ENCODE results near the gene POLR1C.
A peak's percentile ranks its signal among the peaks of the same experiment; 100 is the strongest.

Gene POLR1C

GRCh38 chr6:43494321-43494720 lies 22.6 kb upstream of the POLR1C start:
- POLR2A ChIA-PET = interaction anchor here (0.6 to 1.9 kb wide), 4 partner anchors 12 to 259 kb away, joined by 3 to 4 read pairs (median 3); no protein-coding TSS in a partner anchor
- H3K36me3 ChIP-seq (ENCODE audit: control insufficient read depth in 2 of 2, insufficient read depth in 1 of 2, low read length in 2 of 2) = peaks cover 9 to 45% of the 10 kb centered on the region in 2 experiments; a peak in 2 of 3 replicates
- CTCF ChIA-PET = interaction anchor here (0.5 to 11.2 kb wide), 11 partner anchors 7 to 593 kb away, joined by 3 to 142 read pairs (median 5); partner anchors contain the start of genes ABCC10 and LRRC73
- H3K27ac ChIP-seq (ENCODE audit: extremely low read depth, low read depth, low read length) = no peak overlapping the region
- TF ChIP-seq KLF16 (tag by site-specific recombination; IDR thresholded peaks at IDR 0.05) (no peak), ZNF335 (tag by site-specific recombination; conservative IDR thresholded peaks at IDR 0.05) (no peak), ZNF302 (tag by site-specific recombination; IDR thresholded peaks at IDR 0.05; ENCODE audit: low read depth) (no peak), ZNF785 (tag by site-specific recombination; IDR thresholded peaks at IDR 0.05) (no peak), SETDB1 (IDR thresholded peaks at IDR 0.05; ENCODE audit: insufficient read length, low read length) (no peak), SCRT1 (tag by site-specific recombination; IDR thresholded peaks at IDR 0.05; ENCODE audit: borderline replicate concordance) (no peak), ZNF311 (tag by site-specific recombination; IDR thresholded peaks at IDR 0.05; ENCODE audit: borderline replicate concordance) (no peak), SP3 (tag by site-specific recombination; IDR thresholded peaks at IDR 0.05) (no peak), PRDM1 (tag by site-specific recombination; IDR thresholded peaks at IDR 0.05) (no peak)
- TF ChIP-seq, protein P1, sequence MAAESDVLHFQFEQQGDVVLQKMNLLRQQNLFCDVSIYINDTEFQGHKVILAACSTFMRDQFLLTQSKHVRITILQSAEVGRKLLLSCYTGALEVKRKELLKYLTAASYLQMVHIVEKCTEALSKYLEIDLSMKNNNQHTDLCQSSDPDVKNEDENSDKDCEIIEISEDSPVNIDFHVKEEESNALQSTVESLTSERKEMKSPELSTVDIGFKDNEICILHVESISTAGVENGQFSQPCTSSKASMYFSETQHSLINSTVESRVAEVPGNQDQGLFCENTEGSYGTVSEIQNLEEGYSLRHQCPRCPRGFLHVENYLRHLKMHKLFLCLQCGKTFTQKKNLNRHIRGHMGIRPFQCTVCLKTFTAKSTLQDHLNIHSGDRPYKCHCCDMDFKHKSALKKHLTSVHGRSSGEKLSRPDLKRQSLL (tag by site-specific recombination; IDR thresholded peaks at IDR 0.05) = no peak
- TF ChIP-seq, protein P2, sequence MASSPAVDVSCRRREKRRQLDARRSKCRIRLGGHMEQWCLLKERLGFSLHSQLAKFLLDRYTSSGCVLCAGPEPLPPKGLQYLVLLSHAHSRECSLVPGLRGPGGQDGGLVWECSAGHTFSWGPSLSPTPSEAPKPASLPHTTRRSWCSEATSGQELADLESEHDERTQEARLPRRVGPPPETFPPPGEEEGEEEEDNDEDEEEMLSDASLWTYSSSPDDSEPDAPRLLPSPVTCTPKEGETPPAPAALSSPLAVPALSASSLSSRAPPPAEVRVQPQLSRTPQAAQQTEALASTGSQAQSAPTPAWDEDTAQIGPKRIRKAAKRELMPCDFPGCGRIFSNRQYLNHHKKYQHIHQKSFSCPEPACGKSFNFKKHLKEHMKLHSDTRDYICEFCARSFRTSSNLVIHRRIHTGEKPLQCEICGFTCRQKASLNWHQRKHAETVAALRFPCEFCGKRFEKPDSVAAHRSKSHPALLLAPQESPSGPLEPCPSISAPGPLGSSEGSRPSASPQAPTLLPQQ (tag by site-specific recombination; IDR thresholded peaks at IDR 0.05) = no peak
- TF ChIP-seq, protein P3, sequence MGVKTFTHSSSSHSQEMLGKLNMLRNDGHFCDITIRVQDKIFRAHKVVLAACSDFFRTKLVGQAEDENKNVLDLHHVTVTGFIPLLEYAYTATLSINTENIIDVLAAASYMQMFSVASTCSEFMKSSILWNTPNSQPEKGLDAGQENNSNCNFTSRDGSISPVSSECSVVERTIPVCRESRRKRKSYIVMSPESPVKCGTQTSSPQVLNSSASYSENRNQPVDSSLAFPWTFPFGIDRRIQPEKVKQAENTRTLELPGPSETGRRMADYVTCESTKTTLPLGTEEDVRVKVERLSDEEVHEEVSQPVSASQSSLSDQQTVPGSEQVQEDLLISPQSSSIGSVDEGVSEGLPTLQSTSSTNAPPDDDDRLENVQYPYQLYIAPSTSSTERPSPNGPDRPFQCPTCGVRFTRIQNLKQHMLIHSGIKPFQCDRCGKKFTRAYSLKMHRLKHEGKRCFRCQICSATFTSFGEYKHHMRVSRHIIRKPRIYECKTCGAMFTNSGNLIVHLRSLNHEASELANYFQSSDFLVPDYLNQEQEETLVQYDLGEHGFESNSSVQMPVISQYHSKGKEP (tag by site-specific recombination; IDR thresholded peaks at IDR 0.05) = no peak
- no peak overlapping the region for H3K4me3 ChIP-seq (ENCODE audit: low read depth, low read length)
- no peaks in the 10 kb centered on the region for H3K9me3 ChIP-seq (ENCODE audit: control insufficient read depth, insufficient read depth, low read depth, low read length)
- H3K4me1 ChIP-seq (ENCODE audit: control insufficient read depth, insufficient read depth, low read length) = peaks cover 7% of the 10 kb centered on the region

DNA sequence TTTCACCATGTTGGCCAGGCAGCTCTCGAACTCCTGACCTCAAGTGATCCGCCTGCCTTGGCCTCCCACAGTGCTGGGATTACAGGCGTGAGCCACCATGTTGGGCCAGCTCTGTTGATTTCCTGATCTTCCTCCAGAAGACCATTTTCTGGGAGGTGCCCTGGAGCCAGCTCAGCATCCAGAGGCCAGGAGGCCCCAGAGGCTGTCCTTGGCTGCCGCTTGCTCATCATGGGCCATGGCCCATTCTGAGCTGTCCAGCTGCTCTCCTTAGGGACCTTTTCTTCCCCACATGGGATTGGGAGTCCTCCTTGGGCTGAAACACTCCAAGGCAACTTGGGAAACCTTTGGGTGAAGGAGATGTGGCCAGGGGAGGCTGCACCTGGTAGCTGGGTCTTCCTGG lies 22.1 kb upstream of the POLR1C start:
- TF ChIP-seq ZBTB21 (tag by site-specific recombination; IDR thresholded peaks at IDR 0.05) = no peak
- ChIA-PET POLR2A (interaction anchor here (0.8 to 1.2 kb wide), 3 partner anchors 12 to 125 kb away, joined by 3 to 4 read pairs (median 3); partner anchors contain the start of gene ZNF318), CTCF (interaction anchor here (0.5 to 11.2 kb wide), 10 partner anchors 8 to 594 kb away, joined by 3 to 142 read pairs (median 7); partner anchors contain the start of genes ABCC10, DLK2 and LRRC73)
- no peaks in the 10 kb centered on the region for H3K9me3 ChIP-seq (ENCODE audit: control insufficient read depth, insufficient read depth, low read depth, low read length)
- peaks cover 7% of the 10 kb centered on the region for H3K4me1 ChIP-seq (ENCODE audit: control insufficient read depth, insufficient read depth, low read length)
- peaks cover 9 to 46% of the 10 kb centered on the region in 2 experiments; a peak in 2 of 3 replicates for H3K36me3 ChIP-seq (ENCODE audit: control insufficient read depth in 2 of 2, insufficient read depth in 1 of 2, low read length in 2 of 2)
- H3K27ac ChIP-seq (ENCODE audit: extremely low read depth, low read depth, low read length) = no peak overlapping the region
- no peak overlapping the region for H3K4me3 ChIP-seq (ENCODE audit: low read depth, low read length)

DNA sequence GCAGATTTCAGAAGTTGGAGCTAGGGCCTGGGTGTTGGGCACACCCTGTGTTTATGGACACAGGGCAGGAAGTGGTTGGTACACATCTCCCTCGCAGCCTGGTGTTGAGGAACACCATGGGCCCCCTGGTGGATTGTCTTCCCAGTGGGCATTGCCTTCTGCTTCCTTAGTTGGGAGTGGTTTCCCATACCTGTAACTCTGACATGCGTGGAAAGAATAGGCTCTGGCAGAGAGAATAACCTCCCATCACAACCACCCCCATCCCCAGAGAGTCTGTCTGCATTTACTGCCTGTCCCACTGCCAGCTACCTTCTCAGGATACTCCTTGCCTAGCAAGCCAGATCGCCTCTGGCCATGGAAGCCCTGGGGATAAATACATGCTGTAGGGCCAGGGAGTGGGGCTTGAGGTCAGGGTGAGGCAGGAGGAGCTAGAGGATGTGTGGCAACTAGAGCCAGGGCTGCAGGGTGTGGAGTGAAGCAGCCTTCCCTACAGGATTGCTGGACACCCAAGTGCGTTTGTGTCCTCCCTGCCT lies 21.4 kb upstream of the POLR1C start:
- CTCF ChIA-PET = interaction anchor here (0.6 to 11.2 kb wide), 17 partner anchors 9 to 635 kb away, joined by 3 to 142 read pairs (median 8); partner anchors contain the start of genes DLK2 and LRRC73
- H3K36me3 ChIP-seq (ENCODE audit: control insufficient read depth in 2 of 2, insufficient read depth in 1 of 2, low read length in 2 of 2) = peaks cover 9 to 48% of the 10 kb centered on the region in 2 experiments; a peak in 2 of 3 replicates
- TF ChIP-seq ZBTB11 (tag by site-specific recombination; conservative IDR thresholded peaks at IDR 0.05; ENCODE audit: low read depth) = no peak
- peak; percentile 27; the same call in 1 of the 2 replicates for TF ChIP-seq ZNF394 (tag by site-specific recombination; IDR thresholded peaks at IDR 0.05; ENCODE audit: borderline replicate concordance)
- TF ChIP-seq CTCF (tag by site-specific recombination; IDR thresholded peaks at IDR 0.05) = 0 out of 2 replicates have a peak, but pooled peaks have one; percentile 31
- no peak overlapping the region for H3K27ac ChIP-seq (ENCODE audit: extremely low read depth, low read depth, low read length)
- POLR2A ChIA-PET = interaction anchor here (0.9 to 1.8 kb wide), 4 partner anchors 11 to 126 kb away, joined by 3 to 5 read pairs (median 4); partner anchors contain the start of genes TJAP1 and ZNF318
- H3K4me1 ChIP-seq (ENCODE audit: control insufficient read depth, insufficient read depth, low read length) = peaks cover 7% of the 10 kb centered on the region
- H3K4me3 ChIP-seq (ENCODE audit: low read depth, low read length) = no peak overlapping the region
- H3K9me3 ChIP-seq (ENCODE audit: control insufficient read depth, insufficient read depth, low read depth, low read length) = no peaks in the 10 kb centered on the region
